NCI-H345 (cell line): ENCODE results near the gene EHHADH.

Experiments used
- DNase-seq: peaks from one replicate; lab custom pipeline; 2025; lab: John Stamatoyannopoulos, UW

EHHADH gene

DNA sequence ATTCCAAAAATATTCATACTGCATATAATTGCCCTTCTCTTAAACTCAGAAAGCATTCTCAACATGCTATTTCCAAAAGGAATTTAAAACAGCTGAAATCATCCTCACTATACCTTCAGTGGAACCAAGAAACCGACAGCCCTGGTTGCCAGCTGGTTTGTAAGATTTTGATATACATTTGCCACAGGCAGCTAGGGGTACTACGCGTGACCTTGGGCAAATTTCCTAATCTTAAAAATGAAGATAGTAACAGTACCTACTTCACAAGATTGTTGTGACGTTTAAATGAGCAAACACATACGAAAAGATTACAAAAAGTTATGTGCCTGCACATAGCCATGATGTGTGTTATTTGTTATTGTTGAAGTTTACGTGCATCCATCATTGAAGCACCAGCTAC lies 108.3 kb downstream of the EHHADH start:
- no peak for DNase-seq

DNA sequence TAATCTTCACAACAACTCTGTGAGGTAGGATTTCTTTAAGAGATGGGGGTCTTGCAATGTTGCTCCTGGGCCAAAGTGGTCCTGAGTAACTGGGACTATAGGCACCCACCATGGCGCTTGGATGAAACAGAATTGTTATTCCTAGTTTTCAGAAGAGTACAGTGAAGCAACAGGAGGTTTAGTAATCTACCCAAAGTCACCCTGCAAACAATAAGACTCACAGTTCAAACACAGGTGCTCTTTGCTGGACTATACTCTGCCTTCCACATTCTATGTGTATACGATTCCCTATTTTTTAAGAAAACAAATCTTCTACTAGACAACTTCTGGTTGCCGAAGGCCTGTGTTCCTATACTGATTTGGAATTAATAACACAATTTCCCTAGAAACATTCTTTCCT lies 109.1 kb downstream of the EHHADH start:
- no peak for DNase-seq
